Pancreas (tissue), 10 donors: ENCODE data around the gene WIPF3. TPM values are rescaled to one million over a fixed set of nuclear protein-coding genes. Genes with fewer than 3 reads are reported as not detected.
"Not testable (repeated sequence)": the region's sequence is repeated elsewhere in the genome, so short reads cannot be mapped to it uniquely, and the experiment has no call there.

Source experiments
- ATAC-seq, 4 donors: fragments of 200-7000 bp; cut with Tn5 transposase; one replicate each; pipeline versions ENCODE4 v1.8.0 to v1.9.1; 2020; ENCODE audit warnings: mild to moderate bottlenecking in 4 of 4, moderate library complexity in 4 of 4
- DNase-seq, 6 donors: peaks; one replicate each; pipeline ENCODE4 v3.0.0-alpha.2; 2020
- FAIRE-seq: peaks from 2 replicates; lab custom pipeline; 2012; peaks lifted over from hg19 to GRCh38; lab: Jason Lieb, UNC
- H3K27ac ChIP-seq, 4 donors: fragments of 200-600 bp; sonication (generic); 1 replicate in 3 of 4; 2 replicates in 1 of 4; pipeline versions ENCODE4 v1.5.0 to v1.8.0; 2020
- H3K27me3 ChIP-seq, 4 donors: fragments of 200-600 bp; one replicate each; pipeline ENCODE4 v1.8.0; 2021
- H3K36me3 ChIP-seq, 3 donors: fragments of 200-600 bp; sonication (generic) in 1 of 3; one replicate each; pipeline versions ENCODE4 v1.5.0 to v1.8.0; 2020 to 2021
- H3K4me1 ChIP-seq, 3 donors: fragments of 200-600 bp; one replicate each; pipeline ENCODE4 v1.8.0; 2021
- H3K4me3 ChIP-seq, 4 donors: fragments of 200-600 bp; sonication (generic) in 2 of 4; one replicate each; pipeline versions ENCODE4 v1.5.0 to v1.8.0; 2020 to 2021
- H3K9me3 ChIP-seq, 4 donors: fragments of 200-600 bp; one replicate each; pipeline ENCODE4 v1.8.0; 2021
- CTCF ChIP-seq, 4 donors: fragments of 200-600 bp; sonication (generic) in 3 of 4; IDR thresholded peaks; one replicate each; pipeline versions ENCODE4 v1.5.0 to v1.8.0; 2021; ENCODE audit warnings: antibody characterized with exemption in 4 of 4
- WGBS, 2 donors: extraction: QIAGEN DNeasy Blood & Tissue Kit; methylation state at CpG; one replicate each; pipeline ENCODE4 v1.1.7; 2013; 5-methylcytosine and 5-hydroxymethylcytosine counted together
- intact Hi-C, 3 donors: fragments of 100-400 bp; cut with DNase I; formaldehyde crosslinking; loops; one replicate each; pipeline versions ENCODE4 v1.11.1 to v1.14.2; 2022
- polyA plus RNA-seq, 2 donors: library from polyadenylated mRNA; stranded (reverse); fragments of 200-250 nt; gene quantifications; one replicate each; pipeline ENCODE4 v1.2.3, GENCODE V29; 2013
- total RNA-seq, 6 donors: library from RNA; stranded (reverse); fragmentation: NEBNext Ultra II Directional in 4 of 6; extraction: Animal tissue kit (Norgen Biotek cat#: 25700) in 4 of 6; gene quantifications; one replicate each; pipeline versions ENCODE4 v1.2.1 to v1.2.4, GENCODE V29; 2021 to 2023
- donor health status: healthy with polysubstance abuse.
- donor health status: DM: no; HTN: no; CAD: no; lungs with moderate emphysema.
- donor health status: DM: no; HTN: no; CAD: no.
- donor health status: control.
- donor health status: control.
- donor health status: Bipolar disorder and iron deficiency.
- donor health status: DM: yes; HTN: yes; CAD: no.
- donor health status: DM: no; HTN: no; CAD: no.
- donor health status: DM: no; HTN: no; CAD: no.
- donor health status: DM: yes; HTN: yes; CAD: no.

The WIPF3 gene
- total and polyA plus RNA-seq, 8 donors = 0.98 to 4.6 (median 1.6) TPM

- intact Hi-C loops = no loop called here
- Histone ChIP-seq H3K9me3 (no peaks in the 10 kb centered on the region), H3K27ac (no peak overlapping the region), H3K36me3 (no peaks in the 10 kb centered on the region), H3K4me3 (no peak overlapping the region), H3K27me3 (no peaks in the 10 kb centered on the region), H3K4me1 (no peaks in the 10 kb centered on the region)
- 77 to 86% methylated on average over 7 of the region's 7 CpGs for WGBS, 2 donors
- DNase-seq = no peak
- TF ChIP-seq CTCF (IDR thresholded peaks at IDR 0.05) = no peak
- no peak for FAIRE-seq
- ATAC-seq = no peak
Observed at GRCh38 chr7:29888006-29888405, 81.7 kb downstream of the WIPF3 start.

GRCh38 chr7:29889288-29889687 lies 83.0 kb downstream of the WIPF3 start:
- no peaks in the 10 kb centered on the region for H3K27me3 ChIP-seq
- intact Hi-C loops = no loop called here
- no peak overlapping the region for H3K27ac ChIP-seq
- FAIRE-seq (no peak), ATAC-seq (no peak), DNase-seq (no peak)
- no peaks in the 10 kb centered on the region for H3K36me3 ChIP-seq
- H3K9me3 ChIP-seq = no peaks in the 10 kb centered on the region
- no peaks in the 10 kb centered on the region for H3K4me1 ChIP-seq
- TF ChIP-seq CTCF (IDR thresholded peaks at IDR 0.05) = no peak
- WGBS, 2 donors = 88 to 91% methylated on average over 5 of the region's 5 CpGs
- no peak overlapping the region for H3K4me3 ChIP-seq

- 86 to 94% methylated on average over 4 of the region's 4 CpGs for WGBS, 2 donors
- H3K9me3 ChIP-seq = no peaks in the 10 kb centered on the region
- FAIRE-seq = no peak
- H3K27ac ChIP-seq = no peak overlapping the region
- no peak overlapping the region for H3K4me3 ChIP-seq
- no peaks in the 10 kb centered on the region for H3K36me3 ChIP-seq
- intact Hi-C loops = no loop called here
- TF ChIP-seq CTCF (IDR thresholded peaks at IDR 0.05) = no peak
- H3K27me3 ChIP-seq = no peaks in the 10 kb centered on the region
- DNase-seq = no peak
- ATAC-seq = no peak
- H3K4me1 ChIP-seq = no peaks in the 10 kb centered on the region
Observed at GRCh38 chr7:29890251-29890650, 83.9 kb downstream of the WIPF3 start.

GRCh38 chr7:29890786-29891185 lies 84.5 kb downstream of the WIPF3 start:
- intact Hi-C loops, H3K4me1 ChIP-seq, H3K36me3 ChIP-seq, DNase-seq, H3K9me3 ChIP-seq, FAIRE-seq, H3K27me3 ChIP-seq, H3K27ac ChIP-seq, H3K4me3 ChIP-seq, ATAC-seq: not testable (repeated sequence)
- 73 to 99% methylated on average over 8 to 13 of the region's 14 CpGs for WGBS, 2 donors

DNA sequence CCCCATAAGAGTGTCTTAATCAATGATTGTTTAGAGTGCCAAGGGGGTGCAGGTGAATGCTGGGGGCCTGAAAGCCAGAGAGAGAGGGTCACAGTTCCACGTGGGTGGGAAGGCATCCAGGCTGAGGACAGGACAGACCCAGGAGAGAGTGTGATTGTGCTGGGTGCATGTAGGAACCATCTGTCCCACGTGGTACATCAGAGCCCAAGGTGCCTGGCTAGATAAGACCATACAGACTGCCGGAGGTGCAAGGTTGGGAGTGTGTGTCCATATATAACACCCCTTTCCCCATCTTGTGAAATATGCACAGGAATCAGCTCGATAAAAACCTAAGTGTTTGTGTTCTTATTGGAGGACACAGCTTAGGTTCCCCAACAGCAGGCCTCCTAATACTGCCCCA lies 85.5 kb downstream of the WIPF3 start:
- no peak overlapping the region for H3K27ac ChIP-seq
- 73% methylated on average over 4 of the region's 4 CpGs for WGBS, 2 donors
- FAIRE-seq (no peak), DNase-seq (no peak), ATAC-seq (no peak)
- intact Hi-C loops = no loop called here
- H3K4me3 ChIP-seq = no peak overlapping the region
- no peaks in the 10 kb centered on the region for H3K4me1 ChIP-seq
- no peaks in the 10 kb centered on the region for H3K36me3 ChIP-seq
- no peaks in the 10 kb centered on the region for H3K9me3 ChIP-seq
- no peak for TF ChIP-seq CTCF (IDR thresholded peaks at IDR 0.05)
- no peaks in the 10 kb centered on the region for H3K27me3 ChIP-seq
